ENCODE measurements around the gene NAP1L4.

Gene NAP1L4

GRCh38 chr11:2992234-2992996 is at the start of gene NAP1L4:
Gene NAP1L4 (minus strand): TSS chr11:2992329. CDS start chr11:2979220, 13,109 bp downstream.
- peak; percentile 90 for DNase-seq

- no peak for DNase-seq
These were observed 48.8 kb upstream of the NAP1L4 start for GRCh38 chr11:3040881-3041280.

GRCh38 chr11:3037945-3038271 is 45.8 kb upstream of the NAP1L4 start:
- no peak for DNase-seq

GRCh38 chr11:3037040-3037944 is 45.2 kb upstream of the NAP1L4 start:
- DNase-seq: peak; percentile 50

GRCh38 chr11:3036419-3036818 is 44.3 kb upstream of the NAP1L4 start:
- no peak for DNase-seq

GRCh38 chr11:3035333-3035732 is 43.2 kb upstream of the NAP1L4 start:
- no peak for DNase-seq

- DNase-seq: no peak
These were observed 38.4 kb upstream of the NAP1L4 start for GRCh38 chr11:3030289-3031070.

GRCh38 chr11:3028813-3029212 is 36.7 kb upstream of the NAP1L4 start:
- no peak for DNase-seq

- no peak for DNase-seq
These were observed 34.7 kb upstream of the NAP1L4 start for GRCh38 chr11:3026803-3027202.

- no peak for DNase-seq
These were observed 30.9 kb upstream of the NAP1L4 start for GRCh38 chr11:3022982-3023381.

GRCh38 chr11:3022300-3022967 is 30.3 kb upstream of the NAP1L4 start:
- no peak for DNase-seq

GRCh38 chr11:3021125-3021524 is 29.0 kb upstream of the NAP1L4 start:
- no peak for DNase-seq

- DNase-seq: no peak
These were observed 27.9 kb upstream of the NAP1L4 start for GRCh38 chr11:3020011-3020410.

- no peak for DNase-seq
These were observed 26.5 kb upstream of the NAP1L4 start for GRCh38 chr11:3018596-3018995.

GRCh38 chr11:3016861-3017260 is 24.7 kb upstream of the NAP1L4 start:
- no peak for DNase-seq

- DNase-seq: no peak
These were observed 23.7 kb upstream of the NAP1L4 start for GRCh38 chr11:3015796-3016195.

GRCh38 chr11:3014943-3015342 is 22.8 kb upstream of the NAP1L4 start:
- no peak for DNase-seq

GRCh38 chr11:3014057-3014938 is 22.2 kb upstream of the NAP1L4 start:
- no peak for DNase-seq

- DNase-seq: no peak
These were observed 20.1 kb upstream of the NAP1L4 start for GRCh38 chr11:3011891-3012885.

GRCh38 chr11:3010521-3011275 is 18.6 kb upstream of the NAP1L4 start:
- no peak for DNase-seq

All from amniotic stem cell (primary cell).